ENCODE measurements around the gene FOSL2. TPM values are rescaled to one million over a fixed set of nuclear protein-coding genes. Genes with fewer than 3 reads are reported as not detected.
A peak's percentile ranks its signal among the peaks of the same experiment; 100 is the strongest.

FOSL2 gene
- total RNA-seq, 1 donor from 2014 or later = 60.5 TPM

DNA sequence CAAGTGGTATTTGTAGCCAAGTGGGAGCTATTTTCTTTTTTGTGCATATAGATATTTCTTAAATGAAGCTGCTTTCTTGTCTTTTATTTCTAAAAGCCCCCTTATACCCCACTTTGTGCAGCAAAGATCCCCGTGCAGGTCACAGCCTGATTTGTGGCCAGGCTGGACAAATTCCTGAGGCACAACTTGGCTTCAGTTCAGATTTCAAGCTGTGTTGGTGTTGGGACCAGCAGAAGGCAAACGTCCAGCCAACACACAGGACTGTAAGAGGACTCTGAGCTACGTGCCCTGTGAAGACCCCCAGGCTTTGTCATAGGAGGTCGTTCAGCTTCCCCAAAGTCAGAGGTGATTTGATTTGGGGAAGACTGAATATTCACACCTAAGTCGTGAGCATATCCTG, 21.9 kb downstream of the FOSL2 start:
- no peak for DNase-seq (ENCODE audit: low spot score in 2 of 2, unreplicated experiment in 2 of 2)
- Mint-ChIP-seq H3K9me3 (no peaks in the 10 kb centered on the region), H3K27ac (no peak overlapping the region), H3K36me3 (peaks cover 27% of the 10 kb centered on the region), H3K4me1 (no peaks in the 10 kb centered on the region), H3K4me3 (no peak overlapping the region), H3K27me3 (ENCODE audit: low read depth) (no peaks in the 10 kb centered on the region)
- no peak for TF ChIP-seq CTCF (IDR thresholded peaks at IDR 0.05; ENCODE audit: unreplicated experiment)

DNA sequence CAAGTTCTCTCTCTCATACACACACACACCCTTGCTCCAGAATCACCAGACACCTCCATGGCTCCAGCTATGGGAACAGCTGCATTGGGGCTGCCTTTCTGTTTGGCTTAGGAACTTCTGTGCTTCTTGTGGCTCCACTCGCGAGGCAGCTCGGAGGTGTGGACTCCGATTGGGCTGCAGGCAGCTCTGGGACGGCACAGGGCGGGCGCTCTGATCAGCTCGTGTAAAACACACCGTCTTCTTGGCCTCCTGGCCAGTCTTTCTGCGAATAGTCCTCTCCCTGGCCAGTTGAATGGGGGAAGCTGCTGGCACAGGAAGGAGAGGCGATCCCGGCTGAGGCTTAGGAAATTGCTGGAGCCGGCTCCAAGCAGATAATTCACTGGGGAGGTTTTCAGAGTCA, 22.4 kb downstream of the FOSL2 start:
- Mint-ChIP-seq H3K9me3 (no peaks in the 10 kb centered on the region), H3K27ac (peak overlapping the region; percentile 32), H3K4me3 (no peak overlapping the region)

GRCh38 chr2:28415715-28416114, 23.1 kb downstream of the FOSL2 start:
- Mint-ChIP-seq H3K4me3 (no peak overlapping the region), H3K9me3 (no peaks in the 10 kb centered on the region), H3K27ac (no peak overlapping the region), H3K4me1 (no peaks in the 10 kb centered on the region), H3K27me3 (ENCODE audit: low read depth) (no peaks in the 10 kb centered on the region), H3K36me3 (peaks cover 22% of the 10 kb centered on the region)
- no peak for TF ChIP-seq CTCF (IDR thresholded peaks at IDR 0.05; ENCODE audit: unreplicated experiment)
- no peak for DNase-seq (ENCODE audit: low spot score in 2 of 2, unreplicated experiment in 2 of 2)

More for the DNA sequence above, 22.4 kb downstream of the FOSL2 start:
- TF ChIP-seq CTCF (IDR thresholded peaks at IDR 0.05; ENCODE audit: unreplicated experiment) = no peak
- DNase-seq (ENCODE audit: low spot score in 2 of 2, unreplicated experiment in 2 of 2) = no peak
- H3K27me3 Mint-ChIP-seq (ENCODE audit: low read depth) = no peaks in the 10 kb centered on the region
- H3K4me1 Mint-ChIP-seq = no peaks in the 10 kb centered on the region
- peaks cover 25% of the 10 kb centered on the region for H3K36me3 Mint-ChIP-seq

- Mint-ChIP-seq H3K4me3 (no peak overlapping the region), H3K27ac (no peak overlapping the region), H3K36me3 (peaks cover 2% of the 10 kb centered on the region), H3K9me3 (no peaks in the 10 kb centered on the region), H3K27me3 (ENCODE audit: low read depth) (no peaks in the 10 kb centered on the region), H3K4me1 (peaks cover 4% of the 10 kb centered on the region)
- TF ChIP-seq CTCF (IDR thresholded peaks at IDR 0.05; ENCODE audit: unreplicated experiment) = no peak
- no peak for DNase-seq (ENCODE audit: low spot score in 2 of 2, unreplicated experiment in 2 of 2)
Observed at GRCh38 chr2:28419003-28419402, 26.3 kb downstream of the FOSL2 start.

GRCh38 chr2:28419443-28420270, 27.0 kb downstream of the FOSL2 start:
- no peak for TF ChIP-seq CTCF (IDR thresholded peaks at IDR 0.05; ENCODE audit: unreplicated experiment)
- no peaks in the 10 kb centered on the region for H3K27me3 Mint-ChIP-seq (ENCODE audit: low read depth)
- no peak overlapping the region for H3K4me3 Mint-ChIP-seq
- H3K36me3 Mint-ChIP-seq = peaks cover 2% of the 10 kb centered on the region
- H3K4me1 Mint-ChIP-seq = peaks cover 10% of the 10 kb centered on the region
- no peak overlapping the region for H3K27ac Mint-ChIP-seq
- no peak for DNase-seq (ENCODE audit: low spot score in 2 of 2, unreplicated experiment in 2 of 2)
- H3K9me3 Mint-ChIP-seq = no peaks in the 10 kb centered on the region
